Nephron (organoid): ENCODE results near the gene NCOA1.
"Not testable (repeated sequence)": the region's sequence is repeated elsewhere in the genome, so short reads cannot be mapped to it uniquely, and the experiment has no call there.

Experiments
- H3K27ac Mint-ChIP-seq, 3 experiments: 2 replicates each; pipeline ENCODE4 v1.8.0; 2020; ENCODE audit warnings: mixed read lengths in 3 of 3, mild to moderate bottlenecking in 2 of 3, moderate library complexity in 1 of 3
- H3K27me3 Mint-ChIP-seq: 2 replicates; pipeline ENCODE4 v1.8.0; 2021; ENCODE audit warnings: low read depth, mild to moderate bottlenecking, moderate library complexity, mixed read lengths
- H3K36me3 Mint-ChIP-seq: 2 replicates; pipeline ENCODE4 v1.8.0; 2020; ENCODE audit warnings: low read depth, mixed read lengths
- H3K4me1 Mint-ChIP-seq: 2 replicates; pipeline ENCODE4 v1.8.0; 2020; ENCODE audit warnings: mixed read lengths
- H3K4me3 Mint-ChIP-seq, 3 experiments: 2 replicates each; pipeline ENCODE4 v1.8.0; 2020; ENCODE audit warnings: mild to moderate bottlenecking in 3 of 3, mixed read lengths in 3 of 3, moderate library complexity in 2 of 3
- H3K9me3 Mint-ChIP-seq: 2 replicates; pipeline ENCODE4 v1.8.0; 2020; ENCODE audit warnings: mixed read lengths
- TF ChIP-seq, protein P1 (sequence below), 3 experiments: fragments of 200-600 bp; sonication (generic); IDR thresholded peaks; one replicate each; pipeline ENCODE4 v1.5.0; 2021; ENCODE audit warnings: antibody characterized with exemption in 3 of 3; ENCODE audit not compliant: unreplicated experiment in 3 of 3

The NCOA1 gene

DNA sequence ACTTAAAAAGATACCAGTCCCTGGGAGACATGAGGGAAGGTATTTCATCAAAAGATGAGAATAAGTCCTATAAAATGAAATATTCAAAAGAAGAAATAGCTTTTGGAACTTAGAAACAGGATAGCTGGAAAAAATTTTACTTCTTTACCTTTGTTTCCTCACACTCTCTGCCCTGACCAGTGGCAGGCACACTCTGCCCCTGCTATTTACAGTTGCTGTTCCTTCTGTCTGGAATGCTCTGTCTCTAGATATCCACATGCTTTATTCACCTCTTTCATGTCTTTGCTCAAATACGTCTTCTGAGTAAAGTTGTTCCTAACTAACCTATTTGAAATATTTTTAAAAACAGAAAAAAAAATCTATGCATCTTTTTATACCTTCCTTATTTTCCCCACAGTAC lies 176.5 kb downstream of the NCOA1 start:
- Mint-ChIP-seq H3K27me3 (no peaks in the 10 kb centered on the region), H3K4me1 (no peaks in the 10 kb centered on the region), H3K27ac (no peak overlapping the region), H3K4me3 (no peak overlapping the region), H3K36me3 (peaks cover 24% of the 10 kb centered on the region), H3K9me3 (no peaks in the 10 kb centered on the region)
- TF ChIP-seq, protein P1, sequence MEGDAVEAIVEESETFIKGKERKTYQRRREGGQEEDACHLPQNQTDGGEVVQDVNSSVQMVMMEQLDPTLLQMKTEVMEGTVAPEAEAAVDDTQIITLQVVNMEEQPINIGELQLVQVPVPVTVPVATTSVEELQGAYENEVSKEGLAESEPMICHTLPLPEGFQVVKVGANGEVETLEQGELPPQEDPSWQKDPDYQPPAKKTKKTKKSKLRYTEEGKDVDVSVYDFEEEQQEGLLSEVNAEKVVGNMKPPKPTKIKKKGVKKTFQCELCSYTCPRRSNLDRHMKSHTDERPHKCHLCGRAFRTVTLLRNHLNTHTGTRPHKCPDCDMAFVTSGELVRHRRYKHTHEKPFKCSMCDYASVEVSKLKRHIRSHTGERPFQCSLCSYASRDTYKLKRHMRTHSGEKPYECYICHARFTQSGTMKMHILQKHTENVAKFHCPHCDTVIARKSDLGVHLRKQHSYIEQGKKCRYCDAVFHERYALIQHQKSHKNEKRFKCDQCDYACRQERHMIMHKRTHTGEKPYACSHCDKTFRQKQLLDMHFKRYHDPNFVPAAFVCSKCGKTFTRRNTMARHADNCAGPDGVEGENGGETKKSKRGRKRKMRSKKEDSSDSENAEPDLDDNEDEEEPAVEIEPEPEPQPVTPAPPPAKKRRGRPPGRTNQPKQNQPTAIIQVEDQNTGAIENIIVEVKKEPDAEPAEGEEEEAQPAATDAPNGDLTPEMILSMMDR (IDR thresholded peaks at IDR 0.05; ENCODE audit: unreplicated experiment in 3 of 3) = no peak

DNA sequence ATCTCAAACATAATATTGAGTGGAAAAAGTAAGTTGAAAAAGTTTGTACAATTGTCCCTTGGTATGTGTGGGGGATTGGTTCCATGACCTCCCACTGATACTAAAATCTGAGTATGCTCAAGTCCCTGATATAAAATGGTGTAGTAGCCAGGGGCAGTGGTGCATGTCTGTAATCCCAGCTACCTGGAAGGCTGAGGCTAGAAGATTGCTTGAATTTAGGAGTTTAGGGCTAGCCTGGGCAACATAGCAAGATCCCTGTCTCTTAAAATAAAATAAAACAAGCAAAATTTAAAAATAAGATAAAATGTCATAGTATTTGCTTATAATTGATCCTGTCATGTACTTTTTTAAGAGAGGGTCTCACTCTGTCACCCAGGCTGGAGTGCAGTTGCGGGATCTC lies 180.2 kb downstream of the NCOA1 start:
- no peaks in the 10 kb centered on the region for H3K27me3 Mint-ChIP-seq
- H3K36me3 Mint-ChIP-seq = peaks cover 32% of the 10 kb centered on the region
- TF ChIP-seq, protein P1 (IDR thresholded peaks at IDR 0.05; ENCODE audit: unreplicated experiment in 3 of 3) = no peak
- no peaks in the 10 kb centered on the region for H3K4me1 Mint-ChIP-seq
- no peaks in the 10 kb centered on the region for H3K9me3 Mint-ChIP-seq
- H3K27ac Mint-ChIP-seq = no peak overlapping the region
- H3K4me3 Mint-ChIP-seq = no peak overlapping the region

DNA sequence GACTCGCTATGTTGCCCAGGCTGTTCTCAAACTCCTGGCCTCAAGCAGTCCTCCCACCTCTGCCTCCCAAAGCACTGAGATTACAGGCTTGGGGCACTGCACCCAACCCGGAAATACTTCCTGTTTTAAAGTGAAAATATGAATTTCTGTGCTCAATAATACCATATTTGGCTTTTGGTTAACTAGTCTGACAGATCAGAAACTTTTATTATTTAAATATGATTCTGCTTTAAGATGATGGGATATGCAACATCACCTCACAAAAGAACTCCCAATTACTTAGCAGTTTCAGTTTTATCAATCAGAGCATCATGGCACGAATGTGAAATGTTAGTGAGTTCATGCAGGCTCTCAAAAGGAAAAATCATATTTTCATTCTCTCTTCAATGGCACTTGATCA lies 181.5 kb downstream of the NCOA1 start:
- Mint-ChIP-seq H3K4me1 (no peaks in the 10 kb centered on the region), H3K9me3 (no peaks in the 10 kb centered on the region), H3K36me3 (peaks cover 39% of the 10 kb centered on the region), H3K27me3 (no peaks in the 10 kb centered on the region), H3K4me3 (no peak overlapping the region), H3K27ac (no peak overlapping the region)
- TF ChIP-seq, protein P1 (IDR thresholded peaks at IDR 0.05; ENCODE audit: unreplicated experiment in 3 of 3) = no peak

DNA sequence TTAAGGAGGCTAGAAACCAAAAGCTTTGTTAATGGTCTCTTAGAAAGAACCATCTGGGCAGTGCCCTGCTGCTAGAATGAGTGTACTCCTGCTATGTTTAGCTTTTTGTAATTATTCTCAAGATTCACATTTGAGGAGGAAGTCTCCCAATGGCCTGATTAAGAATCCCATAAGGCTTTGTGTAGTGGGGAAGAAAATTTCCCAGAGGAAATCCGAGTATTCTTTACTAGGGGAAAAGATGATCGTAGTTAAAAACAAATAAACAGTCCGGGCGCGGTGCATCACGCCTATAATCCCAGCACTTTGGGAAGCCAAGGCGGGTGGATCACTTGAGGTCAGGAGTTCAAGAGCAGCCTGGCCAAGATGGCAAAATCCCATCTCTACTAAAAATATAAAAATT lies 184.3 kb downstream of the NCOA1 start:
- Mint-ChIP-seq H3K4me3 (no peak overlapping the region), H3K9me3 (no peaks in the 10 kb centered on the region), H3K36me3 (peaks cover 47% of the 10 kb centered on the region), H3K4me1 (no peaks in the 10 kb centered on the region), H3K27ac (no peak overlapping the region), H3K27me3 (no peaks in the 10 kb centered on the region)
- TF ChIP-seq, protein P1 (IDR thresholded peaks at IDR 0.05; ENCODE audit: unreplicated experiment in 3 of 3) = no peak

DNA sequence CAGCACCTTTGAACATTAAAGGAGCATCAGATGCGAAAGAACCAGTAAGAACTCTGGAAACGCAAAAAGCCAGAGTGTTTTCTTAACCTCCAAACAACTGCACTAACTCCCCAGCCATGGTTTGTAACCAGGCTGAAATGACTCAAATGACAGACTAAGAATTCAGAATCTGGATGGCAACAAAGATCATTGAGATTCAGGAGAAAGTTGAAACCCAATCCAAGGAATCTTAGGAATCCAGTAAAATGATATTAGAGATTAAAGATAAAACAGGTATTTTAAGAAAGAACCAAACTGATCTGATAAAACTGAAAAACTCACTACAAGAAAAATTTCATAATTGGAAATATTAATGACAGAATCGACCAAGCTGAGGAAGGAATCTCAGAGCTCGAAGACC lies 185.4 kb downstream of the NCOA1 start:
- H3K4me1 Mint-ChIP-seq = no peaks in the 10 kb centered on the region
- peaks cover 46% of the 10 kb centered on the region for H3K36me3 Mint-ChIP-seq
- peak overlapping the region in 1 of 3 experiments; percentile 14 for H3K27ac Mint-ChIP-seq
- TF ChIP-seq, protein P1 (IDR thresholded peaks at IDR 0.05; ENCODE audit: unreplicated experiment in 3 of 3) = no peak
- H3K4me3 Mint-ChIP-seq = no peak overlapping the region
- H3K27me3 Mint-ChIP-seq = no peaks in the 10 kb centered on the region
- no peaks in the 10 kb centered on the region for H3K9me3 Mint-ChIP-seq

DNA sequence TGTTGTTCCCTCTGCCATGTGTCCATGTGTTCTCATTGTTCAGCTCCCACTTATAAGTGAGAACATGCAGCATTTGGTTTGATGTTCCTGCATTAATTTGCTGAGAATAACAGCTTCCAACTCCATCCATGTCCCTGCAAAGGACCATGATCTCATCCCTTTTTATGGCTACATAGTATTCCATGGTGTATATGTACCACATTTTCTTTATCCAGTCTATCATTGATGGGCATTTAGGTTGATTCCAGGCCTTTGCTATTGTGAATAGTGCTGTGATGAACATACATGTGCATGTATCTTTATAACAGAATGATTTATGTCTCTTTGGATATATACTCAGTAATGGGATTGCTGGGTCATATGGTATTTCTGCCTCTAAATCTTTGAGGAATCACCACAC lies 187.0 kb downstream of the NCOA1 start:
- H3K9me3 Mint-ChIP-seq, H3K4me1 Mint-ChIP-seq, H3K4me3 Mint-ChIP-seq, H3K27me3 Mint-ChIP-seq, H3K27ac Mint-ChIP-seq: not testable (repeated sequence)
- peaks cover 51% of the 10 kb centered on the region for H3K36me3 Mint-ChIP-seq
